ENCODE data around the gene CAMTA1. TPM values are rescaled to one million over a fixed set of nuclear protein-coding genes. Genes with fewer than 3 reads are reported as not detected.

The CAMTA1 gene
- polyA plus RNA-seq, 1 donor from 2014 or later: 162 TPM

DNA sequence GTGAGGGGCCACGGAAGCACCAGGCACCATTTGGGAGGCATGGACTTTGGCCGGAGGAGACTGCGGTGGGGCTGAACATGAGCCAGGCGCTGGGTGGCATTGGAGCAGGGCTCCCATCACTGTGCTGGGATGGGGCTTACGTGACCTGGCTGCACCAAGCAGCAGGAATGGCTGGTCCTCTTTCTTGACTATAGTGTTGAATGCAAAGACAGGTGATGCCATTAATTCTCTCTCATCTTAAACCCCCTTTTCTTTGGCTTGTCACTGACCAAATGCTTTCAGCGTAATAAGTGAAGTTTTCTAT lies 447.9 kb downstream of the CAMTA1 start:
- Histone ChIP-seq H3K27ac (ENCODE audit: low read length) (no peak overlapping the region), H3K36me3 (ENCODE audit: insufficient read depth, low read length) (no peaks in the 10 kb centered on the region), H2AFZ (ENCODE audit: low read depth, low read length) (no peak overlapping the region), H3K9me3 (ENCODE audit: low read length) (no peaks in the 10 kb centered on the region), H3K4me3 (ENCODE audit: low read length) (no peak overlapping the region), H3K4me2 (ENCODE audit: low read length) (no peak overlapping the region), H3K9ac (ENCODE audit: low read length) (no peak overlapping the region), H4K20me1 (ENCODE audit: insufficient read depth) (no peaks in the 10 kb centered on the region), H3K27me3 (ENCODE audit: insufficient read depth, low read depth, low read length) (no peaks in the 10 kb centered on the region), H3F3A (ENCODE audit: insufficient read depth, low read length, poor library complexity, severe bottlenecking) (no peaks in the 10 kb centered on the region), H3K79me2 (replicated peaks; ENCODE audit: insufficient read depth, low read length) (no peaks in the 10 kb centered on the region), H3K9me2 (ENCODE audit: insufficient read depth, low read length) (no peaks in the 10 kb centered on the region)
- TF ChIP-seq, protein P1, sequence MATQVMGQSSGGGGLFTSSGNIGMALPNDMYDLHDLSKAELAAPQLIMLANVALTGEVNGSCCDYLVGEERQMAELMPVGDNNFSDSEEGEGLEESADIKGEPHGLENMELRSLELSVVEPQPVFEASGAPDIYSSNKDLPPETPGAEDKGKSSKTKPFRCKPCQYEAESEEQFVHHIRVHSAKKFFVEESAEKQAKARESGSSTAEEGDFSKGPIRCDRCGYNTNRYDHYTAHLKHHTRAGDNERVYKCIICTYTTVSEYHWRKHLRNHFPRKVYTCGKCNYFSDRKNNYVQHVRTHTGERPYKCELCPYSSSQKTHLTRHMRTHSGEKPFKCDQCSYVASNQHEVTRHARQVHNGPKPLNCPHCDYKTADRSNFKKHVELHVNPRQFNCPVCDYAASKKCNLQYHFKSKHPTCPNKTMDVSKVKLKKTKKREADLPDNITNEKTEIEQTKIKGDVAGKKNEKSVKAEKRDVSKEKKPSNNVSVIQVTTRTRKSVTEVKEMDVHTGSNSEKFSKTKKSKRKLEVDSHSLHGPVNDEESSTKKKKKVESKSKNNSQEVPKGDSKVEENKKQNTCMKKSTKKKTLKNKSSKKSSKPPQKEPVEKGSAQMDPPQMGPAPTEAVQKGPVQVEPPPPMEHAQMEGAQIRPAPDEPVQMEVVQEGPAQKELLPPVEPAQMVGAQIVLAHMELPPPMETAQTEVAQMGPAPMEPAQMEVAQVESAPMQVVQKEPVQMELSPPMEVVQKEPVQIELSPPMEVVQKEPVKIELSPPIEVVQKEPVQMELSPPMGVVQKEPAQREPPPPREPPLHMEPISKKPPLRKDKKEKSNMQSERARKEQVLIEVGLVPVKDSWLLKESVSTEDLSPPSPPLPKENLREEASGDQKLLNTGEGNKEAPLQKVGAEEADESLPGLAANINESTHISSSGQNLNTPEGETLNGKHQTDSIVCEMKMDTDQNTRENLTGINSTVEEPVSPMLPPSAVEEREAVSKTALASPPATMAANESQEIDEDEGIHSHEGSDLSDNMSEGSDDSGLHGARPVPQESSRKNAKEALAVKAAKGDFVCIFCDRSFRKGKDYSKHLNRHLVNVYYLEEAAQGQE (IDR thresholded peaks at IDR 0.05; ENCODE audit: borderline replicate concordance): no peak
- TF ChIP-seq, protein P2, sequence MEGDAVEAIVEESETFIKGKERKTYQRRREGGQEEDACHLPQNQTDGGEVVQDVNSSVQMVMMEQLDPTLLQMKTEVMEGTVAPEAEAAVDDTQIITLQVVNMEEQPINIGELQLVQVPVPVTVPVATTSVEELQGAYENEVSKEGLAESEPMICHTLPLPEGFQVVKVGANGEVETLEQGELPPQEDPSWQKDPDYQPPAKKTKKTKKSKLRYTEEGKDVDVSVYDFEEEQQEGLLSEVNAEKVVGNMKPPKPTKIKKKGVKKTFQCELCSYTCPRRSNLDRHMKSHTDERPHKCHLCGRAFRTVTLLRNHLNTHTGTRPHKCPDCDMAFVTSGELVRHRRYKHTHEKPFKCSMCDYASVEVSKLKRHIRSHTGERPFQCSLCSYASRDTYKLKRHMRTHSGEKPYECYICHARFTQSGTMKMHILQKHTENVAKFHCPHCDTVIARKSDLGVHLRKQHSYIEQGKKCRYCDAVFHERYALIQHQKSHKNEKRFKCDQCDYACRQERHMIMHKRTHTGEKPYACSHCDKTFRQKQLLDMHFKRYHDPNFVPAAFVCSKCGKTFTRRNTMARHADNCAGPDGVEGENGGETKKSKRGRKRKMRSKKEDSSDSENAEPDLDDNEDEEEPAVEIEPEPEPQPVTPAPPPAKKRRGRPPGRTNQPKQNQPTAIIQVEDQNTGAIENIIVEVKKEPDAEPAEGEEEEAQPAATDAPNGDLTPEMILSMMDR (IDR thresholded peaks at IDR 0.05; ENCODE audit: poor library complexity, severe bottlenecking): no peak
- TF ChIP-seq MXI1 (conservative IDR thresholded peaks at IDR 0.05; ENCODE audit: poor library complexity, severe bottlenecking) (no peak), EP300 (conservative IDR thresholded peaks at IDR 0.05; ENCODE audit: poor library complexity, severe bottlenecking) (no peak)

DNA sequence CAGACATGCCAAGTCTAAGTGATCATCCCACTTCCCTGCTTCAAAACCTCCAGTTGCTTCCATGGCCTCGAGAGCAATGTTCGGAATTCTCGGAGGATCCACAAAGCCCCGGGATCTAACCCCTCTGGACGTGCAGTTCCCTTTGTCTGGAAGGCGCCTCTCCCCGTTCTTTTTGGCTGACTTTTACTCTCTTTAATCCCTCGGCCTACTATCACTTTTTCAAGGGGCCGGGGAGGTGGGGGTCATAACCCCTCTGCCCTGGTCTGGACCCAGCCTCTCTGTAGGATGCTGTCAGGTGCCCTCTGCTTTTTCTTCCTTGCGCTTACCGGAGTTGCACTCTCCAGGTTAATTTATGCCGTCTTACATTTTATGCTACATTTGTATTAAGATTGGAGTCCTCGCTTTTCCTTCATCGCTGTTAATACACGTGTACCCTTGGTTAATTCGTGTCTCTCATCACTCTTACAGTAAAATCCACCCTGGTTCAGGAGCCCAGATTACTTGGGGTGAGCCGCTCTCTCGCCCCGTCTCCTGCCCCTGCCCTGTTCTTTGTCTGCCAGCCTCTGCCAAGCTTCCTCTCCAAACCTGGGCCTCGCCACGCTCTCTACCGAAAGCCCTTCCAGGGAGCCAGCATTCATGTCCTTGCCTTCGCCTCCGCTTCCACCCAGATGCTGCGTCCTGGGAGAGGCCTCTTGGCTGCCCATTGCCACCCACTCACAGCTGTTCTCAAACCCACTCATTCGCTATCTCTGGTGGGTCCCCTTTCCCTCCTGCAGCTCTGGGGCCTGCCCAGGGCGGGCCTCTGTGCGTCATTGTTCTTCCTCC lies 448.6 kb downstream of the CAMTA1 start:
- no peaks in the 10 kb centered on the region for H3K27me3 ChIP-seq (ENCODE audit: insufficient read depth, low read depth, low read length)
- TF ChIP-seq EP300 (conservative IDR thresholded peaks at IDR 0.05; ENCODE audit: poor library complexity, severe bottlenecking): no peak
- no peak for TF ChIP-seq TAF1 (IDR thresholded peaks at IDR 0.05; ENCODE audit: low read depth)
- TF ChIP-seq, protein P1 (IDR thresholded peaks at IDR 0.05; ENCODE audit: borderline replicate concordance): no peak
- TF ChIP-seq SMC3 (conservative IDR thresholded peaks at IDR 0.05; ENCODE audit: poor library complexity): no peak
- TF ChIP-seq EZH2 (IDR thresholded peaks at IDR 0.05; ENCODE audit: borderline replicate concordance, insufficient read depth, low read length, poor library complexity, severe bottlenecking): no peak
- H3K36me3 ChIP-seq (ENCODE audit: insufficient read depth, low read length): no peaks in the 10 kb centered on the region
- H3K27ac ChIP-seq (ENCODE audit: low read length): no peak overlapping the region
- H3K9me2 ChIP-seq (ENCODE audit: insufficient read depth, low read length): no peaks in the 10 kb centered on the region
- no peak overlapping the region for H2AFZ ChIP-seq (ENCODE audit: low read depth, low read length)
- no peaks in the 10 kb centered on the region for H4K20me1 ChIP-seq (ENCODE audit: insufficient read depth)
- no peak overlapping the region for H3K4me2 ChIP-seq (ENCODE audit: low read length)
- H3K9ac ChIP-seq (ENCODE audit: low read length): no peak overlapping the region
- no peaks in the 10 kb centered on the region for H3K9me3 ChIP-seq (ENCODE audit: low read length)
- H3K79me2 ChIP-seq (replicated peaks; ENCODE audit: insufficient read depth, low read length): no peaks in the 10 kb centered on the region
- H3F3A ChIP-seq (ENCODE audit: insufficient read depth, low read length, poor library complexity, severe bottlenecking): no peaks in the 10 kb centered on the region
- H3K4me3 ChIP-seq (ENCODE audit: low read length): no peak overlapping the region

All from neural cell (in vitro differentiated cells).